ENCODE results near the gene RTKN2.

DNA sequence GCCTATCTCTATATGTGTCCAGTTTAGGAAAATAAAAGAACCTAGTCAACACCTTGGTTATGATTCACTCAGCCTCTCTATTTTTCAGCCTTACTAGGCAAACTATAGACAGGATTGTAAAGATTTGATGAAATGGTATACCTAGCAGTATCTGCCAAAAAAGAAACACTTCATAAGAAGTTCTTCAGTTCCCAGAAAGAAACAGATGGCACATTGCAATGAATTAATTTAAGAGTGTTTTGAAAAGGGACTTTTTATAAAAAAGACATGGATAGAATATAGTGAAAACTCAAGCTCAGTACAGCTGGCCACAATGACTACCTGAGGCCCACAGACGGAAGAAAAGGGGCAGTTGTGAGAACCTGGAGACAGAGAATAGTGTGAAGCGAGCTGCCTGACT, 40.6 kb upstream of the RTKN2 start:
- TF ChIP-seq, protein P1, sequence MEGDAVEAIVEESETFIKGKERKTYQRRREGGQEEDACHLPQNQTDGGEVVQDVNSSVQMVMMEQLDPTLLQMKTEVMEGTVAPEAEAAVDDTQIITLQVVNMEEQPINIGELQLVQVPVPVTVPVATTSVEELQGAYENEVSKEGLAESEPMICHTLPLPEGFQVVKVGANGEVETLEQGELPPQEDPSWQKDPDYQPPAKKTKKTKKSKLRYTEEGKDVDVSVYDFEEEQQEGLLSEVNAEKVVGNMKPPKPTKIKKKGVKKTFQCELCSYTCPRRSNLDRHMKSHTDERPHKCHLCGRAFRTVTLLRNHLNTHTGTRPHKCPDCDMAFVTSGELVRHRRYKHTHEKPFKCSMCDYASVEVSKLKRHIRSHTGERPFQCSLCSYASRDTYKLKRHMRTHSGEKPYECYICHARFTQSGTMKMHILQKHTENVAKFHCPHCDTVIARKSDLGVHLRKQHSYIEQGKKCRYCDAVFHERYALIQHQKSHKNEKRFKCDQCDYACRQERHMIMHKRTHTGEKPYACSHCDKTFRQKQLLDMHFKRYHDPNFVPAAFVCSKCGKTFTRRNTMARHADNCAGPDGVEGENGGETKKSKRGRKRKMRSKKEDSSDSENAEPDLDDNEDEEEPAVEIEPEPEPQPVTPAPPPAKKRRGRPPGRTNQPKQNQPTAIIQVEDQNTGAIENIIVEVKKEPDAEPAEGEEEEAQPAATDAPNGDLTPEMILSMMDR (IDR thresholded peaks at IDR 0.05): no peak
- no peak for TF ChIP-seq POLR2A (IDR thresholded peaks at IDR 0.05)
